C4-2B (cell line): Measurements from ENCODE around the gene SMG9.

Experiments used
- H3K27ac ChIP-seq: fragments of 450-650 bp; 2 replicates; pipeline ENCODE4 v1.5.1; 2017
- CTCF ChIP-seq: fragments of 450-650 bp; conservative IDR thresholded peaks from 2 replicates; pipeline ENCODE4 v1.5.1; 2017; ENCODE audit warnings: mild to moderate bottlenecking
- ZFX ChIP-seq: fragments of 450-650 bp; IDR thresholded peaks from 2 replicates; pipeline ENCODE4 v1.6.1; 2017

SMG9 gene

GRCh38 chr19:43749898-43750297 is 4.9 kb downstream of the SMG9 start:
- no peak for TF ChIP-seq CTCF
- no peak for TF ChIP-seq ZFX
- no peak overlapping the region for H3K27ac ChIP-seq

- H3K27ac ChIP-seq, result no peak overlapping the region
- TF ChIP-seq ZFX (no peak), CTCF (no peak)
Observed at GRCh38 chr19:43749152-43749551, 5.6 kb downstream of the SMG9 start.

GRCh38 chr19:43748685-43749084 is 6.1 kb downstream of the SMG9 start:
- H3K27ac ChIP-seq, result no peak overlapping the region
- no peak for TF ChIP-seq CTCF
- TF ChIP-seq ZFX, result no peak

GRCh38 chr19:43748205-43748594 is 6.6 kb downstream of the SMG9 start:
- TF ChIP-seq ZFX, result no peak
- no peak for TF ChIP-seq CTCF
- H3K27ac ChIP-seq, result no peak overlapping the region

GRCh38 chr19:43747557-43748204 is 7.1 kb downstream of the SMG9 start:
- H3K27ac ChIP-seq, result no peak overlapping the region
- TF ChIP-seq CTCF (no peak), ZFX (no peak)

GRCh38 chr19:43743059-43743458 is 11.7 kb downstream of the SMG9 start:
- H3K27ac ChIP-seq, result no peak overlapping the region
- TF ChIP-seq CTCF, result no peak
- no peak for TF ChIP-seq ZFX

GRCh38 chr19:43741075-43741825 is 13.5 kb downstream of the SMG9 start:
- no peak overlapping the region for H3K27ac ChIP-seq
- TF ChIP-seq ZFX, result no peak
- no peak for TF ChIP-seq CTCF
